GM12872 (cell line): ENCODE data around the gene POP4.

ENCODE experiments used
- TF ChIP-seq, protein P1 (sequence below): IDR thresholded peaks from 3 replicates; pipeline ENCODE4 v1.5.1; 2011; ENCODE audit warnings: low read depth, mild to moderate bottlenecking, low read length, moderate library complexity; ENCODE audit not compliant: insufficient read depth

Gene POP4

GRCh38 chr19:29564574-29565005 is 41.5 kb upstream of the POP4 start:
- TF ChIP-seq, protein P1, sequence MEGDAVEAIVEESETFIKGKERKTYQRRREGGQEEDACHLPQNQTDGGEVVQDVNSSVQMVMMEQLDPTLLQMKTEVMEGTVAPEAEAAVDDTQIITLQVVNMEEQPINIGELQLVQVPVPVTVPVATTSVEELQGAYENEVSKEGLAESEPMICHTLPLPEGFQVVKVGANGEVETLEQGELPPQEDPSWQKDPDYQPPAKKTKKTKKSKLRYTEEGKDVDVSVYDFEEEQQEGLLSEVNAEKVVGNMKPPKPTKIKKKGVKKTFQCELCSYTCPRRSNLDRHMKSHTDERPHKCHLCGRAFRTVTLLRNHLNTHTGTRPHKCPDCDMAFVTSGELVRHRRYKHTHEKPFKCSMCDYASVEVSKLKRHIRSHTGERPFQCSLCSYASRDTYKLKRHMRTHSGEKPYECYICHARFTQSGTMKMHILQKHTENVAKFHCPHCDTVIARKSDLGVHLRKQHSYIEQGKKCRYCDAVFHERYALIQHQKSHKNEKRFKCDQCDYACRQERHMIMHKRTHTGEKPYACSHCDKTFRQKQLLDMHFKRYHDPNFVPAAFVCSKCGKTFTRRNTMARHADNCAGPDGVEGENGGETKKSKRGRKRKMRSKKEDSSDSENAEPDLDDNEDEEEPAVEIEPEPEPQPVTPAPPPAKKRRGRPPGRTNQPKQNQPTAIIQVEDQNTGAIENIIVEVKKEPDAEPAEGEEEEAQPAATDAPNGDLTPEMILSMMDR = no peak

DNA sequence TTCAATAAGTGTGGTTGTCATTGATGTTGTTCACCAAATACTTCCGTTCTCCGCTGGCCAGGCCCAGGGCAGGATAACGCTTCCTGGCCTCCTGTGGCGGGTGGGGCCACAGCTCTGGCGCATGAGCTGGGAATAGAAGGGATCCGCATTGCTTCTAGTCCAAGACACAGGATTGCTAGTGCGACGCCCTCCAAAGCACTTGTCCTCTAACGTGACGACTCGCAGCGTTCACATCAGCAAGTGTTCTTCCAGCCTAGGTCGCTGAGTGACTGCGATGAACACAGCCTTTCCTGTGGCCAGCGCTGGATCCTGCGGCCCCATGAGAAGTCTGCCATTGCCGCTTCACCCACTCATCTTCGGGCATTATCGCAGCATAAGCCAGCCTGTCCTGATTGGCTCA is 40.9 kb upstream of the POP4 start:
- TF ChIP-seq, protein P1 = no peak

GRCh38 chr19:29566496-29567054 is 39.5 kb upstream of the POP4 start:
- TF ChIP-seq, protein P1 = no peak

DNA sequence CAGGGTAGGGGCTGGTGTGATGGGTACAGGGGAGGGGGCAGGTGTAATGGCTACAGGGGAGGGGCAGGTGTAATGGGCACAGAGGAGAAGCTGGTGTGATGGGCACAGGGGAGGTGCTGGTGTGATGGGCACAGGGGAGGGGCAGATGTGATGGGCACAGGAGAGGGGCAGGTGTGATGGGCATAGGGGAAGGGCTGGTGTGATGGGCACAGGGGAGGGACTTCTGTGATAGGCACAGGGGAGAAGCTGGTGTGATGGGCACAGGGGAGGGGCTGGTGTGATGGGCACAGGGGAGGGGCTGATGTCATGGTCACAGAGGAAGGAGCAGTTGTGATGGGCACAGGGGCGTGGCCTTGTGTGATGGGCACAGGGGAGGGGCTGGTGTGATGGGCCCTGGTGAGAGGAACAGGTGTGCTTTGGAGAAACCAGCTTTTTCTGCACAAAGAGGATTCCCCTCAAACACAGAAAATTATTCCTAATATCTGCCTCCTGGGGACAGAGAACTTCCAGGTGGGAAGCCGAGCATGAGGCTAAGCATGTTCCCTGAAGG is 38.6 kb upstream of the POP4 start:
- TF ChIP-seq, protein P1 = no peak

GRCh38 chr19:29568036-29569025 is 37.8 kb upstream of the POP4 start:
- TF ChIP-seq, protein P1 = no peak

DNA sequence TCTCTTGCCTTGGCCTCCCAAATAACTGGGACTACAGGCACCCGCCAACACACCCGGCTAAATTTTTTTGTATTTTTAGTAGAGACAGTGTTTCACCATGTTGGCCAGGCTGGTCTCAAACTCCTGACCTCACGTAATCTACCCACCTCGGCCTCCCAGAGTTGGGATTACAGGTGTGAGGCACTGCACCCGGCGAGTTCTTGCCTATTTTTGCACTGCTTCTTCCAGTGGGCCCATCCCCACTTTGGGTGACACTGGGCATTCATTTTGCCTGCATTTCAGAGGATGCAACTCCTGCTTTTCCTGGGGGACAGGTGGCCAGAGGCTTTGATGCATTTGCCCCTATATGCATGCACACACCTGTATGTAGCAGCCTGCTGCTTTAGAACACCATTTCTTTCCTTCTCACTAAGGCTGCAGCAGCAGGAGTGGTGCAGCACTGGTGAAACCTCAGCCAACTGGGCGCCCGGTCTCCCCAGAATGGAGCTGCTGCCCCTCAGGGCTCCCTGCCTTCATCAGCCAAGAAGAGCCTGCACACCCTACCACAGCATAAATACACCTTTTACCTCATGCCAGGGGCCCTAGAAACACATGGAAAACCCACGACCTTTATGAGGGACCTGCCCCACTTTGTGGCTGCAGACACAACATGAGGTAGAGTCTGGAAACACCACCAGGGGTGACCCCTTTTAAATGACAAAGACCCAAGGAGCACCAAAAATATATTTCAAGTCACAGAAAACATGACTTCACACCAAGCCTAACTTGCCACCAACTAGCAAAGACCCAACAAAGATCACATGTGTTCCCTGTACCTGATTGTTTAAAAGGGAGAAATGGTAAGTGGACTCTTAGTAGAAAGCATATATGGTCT is 36.8 kb upstream of the POP4 start:
- TF ChIP-seq, protein P1 = no peak
